Stimulated activated CD4-positive, alpha-beta T cell treated with anti-CD3 and anti-CD28 coated beads, Interleukin-4, amount 100 ng/mL, for 48 hours (primary cell): ENCODE results near the gene PDCD2.
"Not testable (repeated sequence)": the region's sequence is repeated elsewhere in the genome, so short reads cannot be mapped to it uniquely, and the experiment has no call there.

Experiments used
- DNase-seq, 2 donors: peaks; one replicate each; pipeline ENCODE4 v3.0.0-alpha.2; 2020; ENCODE audit warnings: low read depth in 2 of 2

The PDCD2 gene

DNA sequence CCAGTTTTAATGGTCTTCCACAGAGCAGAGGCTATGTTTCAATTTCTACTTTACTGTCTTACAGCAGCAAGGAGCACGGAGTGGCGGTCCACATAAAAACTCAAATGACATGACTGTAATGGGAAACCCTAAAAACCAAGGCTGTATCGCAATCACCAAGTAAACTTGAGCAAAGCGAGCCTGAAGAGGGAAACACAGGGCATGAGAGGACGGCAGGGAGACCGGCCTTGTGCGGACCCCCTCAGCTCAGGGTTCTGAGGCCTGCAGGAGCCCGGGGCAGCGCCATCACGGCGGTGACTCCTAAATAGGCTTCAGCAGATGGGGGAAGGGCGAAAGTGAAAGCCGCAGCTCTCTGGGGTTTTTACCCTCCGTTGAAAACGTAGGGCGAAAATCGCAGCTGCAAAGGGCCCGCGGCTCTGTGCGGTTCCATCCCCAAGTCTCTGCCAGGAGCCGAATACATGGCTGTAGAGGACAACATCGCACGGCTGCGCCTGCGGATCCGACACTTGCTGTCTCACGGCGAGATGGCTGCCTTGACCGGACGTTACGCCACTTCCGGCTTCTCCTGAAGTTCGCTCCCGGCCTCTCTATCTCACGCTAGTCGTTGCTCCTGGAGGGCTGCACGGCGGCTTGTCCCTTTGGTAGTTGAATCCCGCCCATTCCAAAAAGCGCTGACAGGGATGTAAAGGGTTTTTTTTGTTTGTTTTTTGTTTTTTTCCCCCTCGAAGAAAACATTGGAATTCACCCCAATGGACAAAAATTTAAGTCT, 31.5 kb downstream of the PDCD2 start, which contains the start of gene PSMB1:
Gene PSMB1, minus strand, starts transcription at position 543 of the 769 bp plus-strand sequence. Its CDS starts 65 bp downstream, at position 478.
- peak; percentile 71 to 79 for DNase-seq

DNA sequence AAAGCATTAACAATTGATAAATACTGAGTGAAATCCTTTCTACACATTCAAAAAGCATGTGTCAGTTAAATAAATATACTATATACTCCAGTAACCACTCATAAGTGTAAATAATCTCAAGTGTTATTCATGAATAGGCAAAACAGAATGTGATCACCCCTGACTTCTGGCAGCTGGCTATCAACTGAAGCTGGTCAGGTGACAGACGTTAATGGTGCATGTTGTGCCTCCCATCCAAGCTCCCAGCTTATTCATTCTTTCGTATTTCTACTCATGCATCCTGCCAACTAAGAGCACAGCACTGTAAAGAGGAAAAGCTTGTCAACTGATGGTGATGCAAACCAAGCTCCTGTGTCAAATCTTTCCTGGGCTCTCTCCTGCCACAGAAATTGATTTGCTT, 39.0 kb downstream of the PDCD2 start:
- DNase-seq, result no peak

DNA sequence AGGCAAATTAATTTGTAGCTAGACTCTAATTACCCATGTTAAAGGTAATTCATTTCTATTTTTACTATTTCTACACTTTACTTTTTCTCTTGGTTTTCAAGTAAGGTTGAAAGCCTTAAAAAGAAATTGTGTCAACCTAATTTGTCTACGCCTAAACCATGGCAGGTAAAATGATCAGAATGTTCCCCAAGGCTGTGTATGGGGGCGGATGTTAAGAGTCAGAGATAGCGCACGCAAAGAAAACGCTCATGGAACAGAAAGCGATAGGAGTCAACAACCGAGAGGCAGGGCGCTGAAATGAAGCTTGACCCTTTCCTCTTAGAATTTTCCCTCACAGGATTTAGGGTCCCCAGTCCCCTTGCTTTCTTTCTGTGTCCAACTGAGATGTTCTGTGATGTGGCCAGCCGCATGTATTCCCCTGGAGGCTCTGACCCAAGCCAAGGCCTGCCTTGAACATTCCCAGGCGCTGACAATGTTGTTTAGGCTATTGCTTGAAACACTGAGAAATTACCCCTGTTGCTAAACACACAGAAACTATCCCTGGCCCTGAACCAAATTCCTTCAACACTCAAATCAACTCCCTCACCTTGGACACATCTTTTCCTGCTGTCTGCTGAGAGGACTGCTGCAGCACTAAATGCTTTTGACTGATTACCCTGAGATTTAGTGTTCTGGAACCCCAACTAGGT, 42.3 kb downstream of the PDCD2 start:
- DNase-seq, result no peak

DNA sequence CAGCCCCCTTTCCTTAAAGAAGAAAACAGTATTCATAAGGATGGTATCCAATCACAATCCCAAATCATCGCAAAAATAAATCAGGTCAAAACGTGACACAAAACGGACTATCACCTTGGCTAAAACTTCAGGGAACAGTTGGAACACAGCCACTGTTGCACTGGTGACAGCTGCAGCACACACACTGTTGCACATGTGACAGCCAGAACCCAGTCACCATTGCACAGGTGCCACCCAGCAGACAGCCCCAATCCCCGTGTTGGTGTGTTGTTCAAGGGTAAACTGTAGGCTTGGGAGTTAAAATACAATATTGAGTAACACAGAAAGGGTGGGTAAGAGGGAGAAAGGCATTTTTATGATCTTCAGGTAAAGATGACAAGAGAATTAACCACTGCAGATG, 47.1 kb downstream of the PDCD2 start:
- DNase-seq, result no peak

DNA sequence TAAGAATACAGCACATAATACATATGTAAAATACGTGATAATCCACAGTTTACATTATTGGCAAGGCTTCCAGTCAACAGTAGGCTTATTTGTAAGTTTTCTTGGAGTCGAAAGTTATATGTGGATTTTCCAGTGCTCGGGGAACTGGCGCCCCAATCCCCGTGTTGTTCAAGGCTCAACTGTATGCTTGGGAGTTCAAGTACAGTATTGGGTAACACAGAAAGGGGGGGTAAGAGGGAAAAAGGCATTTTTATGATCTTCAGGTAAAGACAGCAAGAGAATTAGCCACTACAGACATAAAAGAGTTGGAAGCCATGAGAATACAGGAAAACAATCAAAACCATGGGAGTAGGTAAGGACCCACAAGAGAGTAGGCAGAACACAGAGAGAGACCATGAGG, 47.8 kb downstream of the PDCD2 start:
- DNase-seq, result no peak

DNA sequence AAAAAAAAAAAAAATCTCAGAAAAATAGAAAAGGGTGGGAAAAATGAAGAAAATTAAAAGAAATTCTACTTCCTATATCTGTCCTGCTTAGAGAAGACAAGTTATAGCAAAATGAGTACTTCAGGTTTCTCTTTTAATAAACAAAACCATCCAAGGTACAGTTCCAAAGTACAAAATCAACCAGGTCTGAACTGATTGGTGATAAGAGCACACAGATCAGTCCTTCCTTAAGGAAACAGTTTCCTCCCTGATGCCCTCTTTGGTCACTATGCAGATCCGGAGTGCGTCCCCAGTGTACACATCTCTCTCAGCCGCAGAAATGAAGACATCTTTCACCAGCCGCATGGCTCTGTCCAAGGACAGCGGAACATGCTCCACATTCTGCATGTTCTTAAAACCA, 49.4 kb downstream of the PDCD2 start:
- no peak for DNase-seq

DNA sequence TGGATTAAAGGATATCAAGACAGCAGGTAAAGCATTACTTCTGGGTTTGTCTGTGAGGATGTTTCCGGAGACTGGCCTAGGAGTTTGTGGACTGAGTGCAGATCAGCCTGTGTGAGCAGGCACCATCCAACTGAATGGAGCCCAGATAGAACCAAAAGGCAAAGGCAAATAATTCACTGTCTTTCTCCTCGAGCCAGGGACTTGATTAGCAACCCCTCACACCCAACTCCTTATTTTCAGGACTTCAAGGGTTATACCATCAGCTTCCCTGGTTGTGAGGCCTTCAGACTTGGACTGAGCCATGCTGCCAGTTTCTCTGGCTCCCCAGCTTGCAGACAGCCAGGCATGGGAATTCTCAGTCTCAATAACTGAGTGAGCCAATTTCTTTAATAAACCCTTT, 50.6 kb downstream of the PDCD2 start:
- DNase-seq, result no peak

DNA sequence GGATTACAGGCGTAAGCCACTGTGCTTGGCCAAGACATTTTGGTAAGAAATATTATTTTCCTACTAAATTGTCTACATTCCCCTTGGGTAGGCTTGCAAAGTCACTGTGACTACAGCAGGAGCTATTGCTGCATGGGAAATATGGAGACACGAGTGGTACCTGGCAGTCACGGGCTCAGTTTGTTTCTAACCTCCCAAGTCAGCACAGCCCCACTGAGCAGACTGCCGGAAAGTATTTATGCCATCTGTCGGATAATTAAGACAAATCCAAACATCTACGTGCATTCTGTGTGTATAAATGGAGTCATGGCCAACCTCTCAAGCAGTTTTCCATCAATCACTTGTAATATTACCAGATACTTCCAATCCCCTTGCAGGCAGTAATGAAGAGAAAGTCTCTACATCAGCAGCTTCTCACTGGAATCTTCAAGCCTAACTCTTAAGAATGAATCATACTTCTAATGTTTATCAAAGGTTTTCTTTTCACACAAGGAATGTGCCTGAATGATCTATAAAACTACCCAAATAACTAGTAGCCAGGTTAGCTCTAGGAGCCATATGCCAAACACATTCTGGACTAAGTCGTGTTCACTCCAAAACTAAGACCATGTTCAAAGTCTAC, 51.5 kb downstream of the PDCD2 start:
- no peak for DNase-seq

DNA sequence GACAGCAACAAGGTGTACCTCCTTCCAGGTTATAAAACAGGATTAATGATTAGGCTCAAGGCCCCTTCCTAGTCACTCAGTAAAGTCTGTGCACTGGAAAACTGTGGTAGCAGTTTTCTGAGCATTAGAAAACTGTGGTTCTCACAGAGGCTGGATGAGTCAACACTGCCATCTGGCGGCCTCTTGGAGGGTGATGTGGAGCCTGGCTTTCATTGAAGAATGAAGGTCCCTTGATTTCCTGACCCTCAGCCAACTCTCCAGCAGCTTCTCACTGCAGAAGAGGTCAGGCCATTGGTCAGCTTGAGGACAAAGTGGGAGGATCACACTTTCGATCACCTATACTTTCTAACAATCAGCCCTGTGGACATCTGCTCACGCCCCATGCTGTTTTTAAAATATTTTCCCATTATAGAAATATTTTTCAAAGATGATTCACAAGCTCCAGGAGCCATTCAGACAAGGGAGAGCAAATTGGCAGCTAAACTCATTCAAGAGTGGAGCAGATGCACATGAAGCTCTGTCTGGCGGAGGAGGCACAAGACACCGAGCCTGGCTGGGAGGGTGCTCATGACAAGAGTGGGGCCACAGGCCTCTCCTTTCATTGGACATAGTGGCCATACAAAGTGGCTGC, 54.5 kb downstream of the PDCD2 start:
- peak; percentile 42 to 54 for DNase-seq

DNA sequence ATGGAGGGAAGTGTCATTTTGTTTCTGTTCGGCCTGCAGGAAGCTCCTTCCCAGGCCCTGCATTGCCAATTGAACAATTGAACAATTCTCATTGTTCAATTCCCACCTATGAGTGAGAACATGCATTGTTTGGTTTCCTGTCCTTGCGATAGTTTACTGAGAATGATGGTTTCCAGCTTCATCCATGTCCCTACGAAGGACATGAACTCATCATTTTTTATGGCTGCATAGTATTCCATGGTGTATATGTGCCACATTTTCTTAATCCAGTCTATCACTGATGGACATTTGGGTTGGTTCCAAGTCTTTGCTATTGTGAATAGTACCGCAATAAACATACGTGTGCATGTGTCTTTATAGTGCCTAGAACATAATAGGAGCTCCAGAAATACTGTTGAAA, 56.4 kb downstream of the PDCD2 start:
- DNase-seq, result not testable (repeated sequence)

DNA sequence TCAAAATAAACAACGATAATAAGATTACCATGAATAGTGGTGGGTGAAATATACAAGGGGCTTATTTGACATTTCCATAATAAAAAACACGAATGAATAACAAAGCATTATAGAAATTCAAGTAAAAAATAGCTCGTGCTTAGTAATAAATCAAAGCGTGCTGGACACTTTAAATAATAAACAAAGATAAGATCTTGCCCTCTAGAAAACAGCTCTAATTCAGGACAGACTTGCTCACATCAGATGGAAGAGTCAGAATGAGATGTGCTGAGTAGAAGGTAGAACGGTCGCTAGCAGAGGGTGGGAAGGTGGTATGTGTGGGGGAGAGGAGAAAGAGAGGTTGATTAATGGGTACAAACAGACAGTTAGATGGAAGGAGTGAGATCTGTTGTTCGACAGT, 58.6 kb downstream of the PDCD2 start:
- DNase-seq, result no peak
